IMR-90 (cell line): Measurements from ENCODE around the gene PLEKHA4. TPM values are rescaled to one million over a fixed set of nuclear protein-coding genes. Genes with fewer than 3 reads are reported as not detected.

Experiments used
- ATAC-seq: fragments of 200-7000 bp; cut with Tn5 transposase; 2 replicates; pipeline ENCODE4 v1.9.1; 2020; ENCODE audit warnings: low read depth, mild to moderate bottlenecking, moderate library complexity
- BruUV-seq: library from RNA; stranded (reverse); fragments of 400-500 nt; replicated peaks from 2 replicates; lab custom pipeline; 2021; lab: Mats Ljungman, UMichigan
- CTCF ChIA-PET: fragments of 300-600 bp; formaldehyde crosslinking; extraction: SDS; loops from one replicate; lab custom pipeline; 2021; ENCODE audit warnings: antibody characterized with exemption; lab: Yijun Ruan, JAX
- POLR2A ChIA-PET: fragments of 300-600 bp; sonication (Branson Sonifier 250); formaldehyde crosslinking; loops from one replicate; lab custom pipeline; 2022; ENCODE audit warnings: antibody characterized with exemption; ENCODE audit not compliant: unreplicated experiment; lab: Charles Lee
- DNase-seq: peaks from one replicate; pipeline ENCODE4 v3.0.0; 2013
- H2AFZ ChIP-seq: replicated peaks from 2 replicates; pipeline ENCODE3; 2013; ENCODE audit warnings: low read length, mild to moderate bottlenecking; ENCODE audit not compliant: poor library complexity
- H2AK5ac ChIP-seq: 2 replicates; pipeline ENCODE4 v1.6.1; 2013; ENCODE audit warnings: low read depth, low read length, inconsistent platforms
- H2AK9ac ChIP-seq: replicated peaks from 2 replicates; pipeline ENCODE3; 2013; ENCODE audit warnings: mild to moderate bottlenecking, low read depth, low read length, moderate library complexity; ENCODE audit not compliant: poor library complexity
- H2BK120ac ChIP-seq: 2 replicates; pipeline ENCODE4 v1.6.1; 2013; ENCODE audit warnings: low read depth, low read length, inconsistent platforms
- H2BK15ac ChIP-seq: 3 replicates; pipeline ENCODE4 v1.6.1; 2013; ENCODE audit warnings: low read depth, low read length, inconsistent platforms
- H2BK20ac ChIP-seq: 2 replicates; pipeline ENCODE4 v1.6.1; 2013; ENCODE audit warnings: low read depth, mild to moderate bottlenecking, inconsistent platforms, low read length, moderate library complexity
- H2BK5ac ChIP-seq: 2 replicates; pipeline ENCODE4 v1.6.1; 2013; ENCODE audit warnings: mild to moderate bottlenecking, low read depth, low read length, inconsistent platforms; ENCODE audit not compliant: poor library complexity, severe bottlenecking
- H3K14ac ChIP-seq: replicated peaks from 2 replicates; pipeline ENCODE4 v1.6.1; 2013; ENCODE audit warnings: low read depth, low read length, inconsistent platforms
- H3K18ac ChIP-seq: 2 replicates; pipeline ENCODE4 v1.6.1; 2013; ENCODE audit warnings: low read depth, low read length, control low read depth
- H3K23ac ChIP-seq: 2 replicates; pipeline ENCODE4 v1.6.1; 2013; ENCODE audit warnings: low read depth, low read length, inconsistent platforms
- H3K27ac ChIP-seq: 2 replicates; pipeline ENCODE4 v1.5.1; 2013; ENCODE audit warnings: mild to moderate bottlenecking, control low read depth, low read length; ENCODE audit not compliant: insufficient read depth
- H3K27me3 ChIP-seq: 2 replicates; pipeline ENCODE4 v1.6.1; 2013; ENCODE audit warnings: low read length; ENCODE audit not compliant: control insufficient read depth, insufficient read depth
- H3K36me3 ChIP-seq: 2 replicates; pipeline ENCODE4 v1.6.1; 2013; ENCODE audit warnings: low read length, mixed read lengths; ENCODE audit not compliant: control insufficient read depth, insufficient read depth
- H3K4ac ChIP-seq: 2 replicates; pipeline ENCODE4 v1.6.1; 2013; ENCODE audit warnings: low read depth, low read length, inconsistent platforms
- H3K4me1 ChIP-seq: 2 replicates; pipeline ENCODE4 v1.6.1; 2013; ENCODE audit warnings: low read length, mixed read lengths; ENCODE audit not compliant: control insufficient read depth, insufficient read depth
- H3K4me2 ChIP-seq: 2 replicates; pipeline ENCODE4 v1.6.1; 2013; ENCODE audit warnings: low read depth, mild to moderate bottlenecking, control low read depth, low read length, moderate library complexity
- H3K4me3 ChIP-seq: 2 replicates; pipeline ENCODE4 v1.5.1; 2013; ENCODE audit warnings: low read depth, mild to moderate bottlenecking, control low read depth, low read length, moderate library complexity; ENCODE audit not compliant: insufficient read depth
- H3K56ac ChIP-seq: 2 replicates; pipeline ENCODE4 v1.6.1; 2013; ENCODE audit warnings: low read length, inconsistent platforms; ENCODE audit not compliant: insufficient read depth; ENCODE audit errors: extremely low read depth
- H3K79me1 ChIP-seq, 2 experiments: 2 replicates each; pipeline ENCODE4 v1.6.1; 2013; ENCODE audit warnings: low read length in 2 of 2, inconsistent platforms in 1 of 2, low read depth in 1 of 2
- H3K9ac ChIP-seq: 2 replicates; pipeline ENCODE4 v1.6.1; 2013; ENCODE audit warnings: low read depth, low read length, control low read depth
- H3K9me1 ChIP-seq: 2 replicates; pipeline ENCODE4 v1.6.1; 2013; ENCODE audit warnings: low read length, inconsistent platforms; ENCODE audit not compliant: insufficient read depth
- H3K9me3 ChIP-seq: 2 replicates; pipeline ENCODE4 v1.6.1; 2013; ENCODE audit warnings: low read length; ENCODE audit not compliant: control insufficient read depth, insufficient read depth
- H4K20me1 ChIP-seq: 2 replicates; pipeline ENCODE4 v1.6.1; 2013; ENCODE audit warnings: low read length, inconsistent platforms; ENCODE audit not compliant: insufficient read depth
- H4K5ac ChIP-seq: 2 replicates; pipeline ENCODE4 v1.6.1; 2013; ENCODE audit warnings: mild to moderate bottlenecking, low read depth, low read length, control low read depth
- H4K8ac ChIP-seq, 2 experiments: 2 replicates each; pipeline ENCODE4 v1.6.1; 2013; ENCODE audit warnings: low read depth in 2 of 2, low read length in 2 of 2, control low read depth in 1 of 2, inconsistent platforms in 1 of 2
- H4K91ac ChIP-seq: 2 replicates; pipeline ENCODE4 v1.6.1; 2013; ENCODE audit warnings: low read depth, low read length, inconsistent platforms; ENCODE audit not compliant: insufficient read depth
- CEBPB ChIP-seq: IDR thresholded peaks from 2 replicates; pipeline ENCODE4 v1.6.1; 2012; ENCODE audit warnings: low read depth, low read length, improper control_type of control experiment
- CHD1 ChIP-seq: IDR thresholded peaks from 2 replicates; pipeline ENCODE4 v1.6.1; 2012; ENCODE audit warnings: low read depth, low read length, improper control_type of control experiment
- ELK1 ChIP-seq: fragments of 150-350 bp; IDR thresholded peaks from 2 replicates; pipeline ENCODE4 v1.6.1; 2016; ENCODE audit warnings: low read depth, mild to moderate bottlenecking, low read length, moderate library complexity, borderline replicate concordance
- FOS ChIP-seq: fragments of 150-350 bp; IDR thresholded peaks from 2 replicates; pipeline ENCODE4 v1.6.1; 2016; ENCODE audit warnings: low read depth, low read length
- MAFK ChIP-seq: IDR thresholded peaks from 2 replicates; pipeline ENCODE4 v1.6.1; 2012; ENCODE audit warnings: low read depth, low read length, improper control_type of control experiment
- MXI1 ChIP-seq: IDR thresholded peaks from 2 replicates; pipeline ENCODE4 v1.6.1; 2012; ENCODE audit warnings: low read depth, mild to moderate bottlenecking, low read length, moderate library complexity, borderline replicate concordance
- NFE2L2 ChIP-seq: fragments of 150-350 bp; IDR thresholded peaks from 2 replicates; pipeline ENCODE4 v1.6.1; 2016; ENCODE audit warnings: low read depth, mild to moderate bottlenecking, low read length
- RAD21 ChIP-seq: IDR thresholded peaks from 2 replicates; pipeline ENCODE4 v1.6.1; 2012; ENCODE audit warnings: low read length, improper control_type of control experiment
- SMC3 ChIP-seq: fragments of 150-350 bp; IDR thresholded peaks from 2 replicates; pipeline ENCODE4 v1.6.1; 2016; ENCODE audit warnings: low read depth, mild to moderate bottlenecking, antibody characterized with exemption, low read length, moderate library complexity
- WGBS, 2 experiments: methylation state at CpG; one replicate each; pipeline versions ENCODE4 v1.1.5 to v1.1.7; 2013; ENCODE audit warnings: missing lambda C conversion rate in 2 of 2; ENCODE audit not compliant: insufficient read length in 1 of 2; ENCODE audit errors: extremely low coverage in 2 of 2; 5-methylcytosine and 5-hydroxymethylcytosine counted together
- dilution Hi-C: fragments of 300-500 bp; cut with HindIII; formaldehyde crosslinking; loops from one replicate; pipeline ENCODE4 v1.14.3; 2018; ENCODE audit warnings: low sequenced_read_pairs; ENCODE audit not compliant: unreplicated experiment
- in situ Hi-C: fragments of 300-500 bp; cut with MboI; formaldehyde crosslinking; loops from 3 replicates; pipeline ENCODE4 v1.14.3; 2019; ENCODE audit warnings: low sequenced_read_pairs, inconsistent platforms, mixed read lengths
- intact Hi-C: fragments of 100-400 bp; cut with micrococcal nuclease; formaldehyde crosslinking; loops from 2 replicates; pipeline ENCODE4 v1.10.0; 2022
- polyA plus RNA-seq, 3 experiments: library from polyadenylated mRNA; depleted of rRNA; stranded (reverse); fragments of >200 nt; gene quantifications; 2 replicates each; pipeline ENCODE4 v1.2.3, GENCODE V29; 2012; ENCODE audit warnings: low replicate concordance in 1 of 3
- total RNA-seq: library from RNA; depleted of rRNA; stranded (reverse); fragments of >200 nt; gene quantifications from 2 replicates; pipeline ENCODE4 v1.2.3, GENCODE V29; 2012

PLEKHA4 gene
- total and polyA plus RNA-seq, 2 of the 4 experiments (the other 2 are of a cell fraction): 4.5 to 14.4 TPM

DNA sequence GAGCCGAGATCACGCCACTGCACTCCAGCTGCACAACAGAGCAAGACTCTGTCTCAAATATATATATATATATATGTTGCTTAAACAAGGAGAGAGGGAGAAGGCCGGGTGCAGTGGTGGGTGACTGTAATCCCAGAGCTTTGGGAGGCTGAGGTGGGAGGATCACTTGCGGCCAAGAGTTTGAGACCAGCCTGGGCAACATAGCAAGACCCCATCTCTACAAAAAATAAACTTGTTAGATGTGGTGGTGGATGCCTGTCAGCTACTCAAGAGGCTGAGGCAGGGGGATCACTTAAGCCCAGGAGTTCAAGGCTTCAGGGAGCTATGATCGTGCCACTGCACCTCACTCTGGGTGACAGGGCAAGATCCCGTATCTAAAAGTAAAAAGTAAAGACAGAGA, 26.8 kb downstream of the PLEKHA4 start:
- no peak overlapping the region for H2BK5ac ChIP-seq
- no peak overlapping the region for H3K4me2 ChIP-seq
- H3K9me3 ChIP-seq: no peaks in the 10 kb centered on the region
- no peak overlapping the region for H2AK9ac ChIP-seq
- H3K9ac ChIP-seq: no peak overlapping the region
- in situ Hi-C loops: no loop called here
- peaks cover 18% of the 10 kb centered on the region for H3K36me3 ChIP-seq
- H2BK15ac ChIP-seq: no peak overlapping the region
- 80% methylated on average over 1 of the region's 6 CpGs; no CpG with 5 or more reads in 1 of the 2 experiments for WGBS, 2 experiments
- no peak overlapping the region for H4K91ac ChIP-seq
- DNase-seq (no peak), ATAC-seq (no peak)
- H3K9me1 ChIP-seq: no peaks in the 10 kb centered on the region
- dilution Hi-C loops: no loop called here
- no peaks in the 10 kb centered on the region for H3K27me3 ChIP-seq
- no peak overlapping the region for H2AK5ac ChIP-seq
- no peak overlapping the region for H4K8ac ChIP-seq
- no peak overlapping the region for H2AFZ ChIP-seq
- no TSS peak for BruUV-seq
- no peaks in the 10 kb centered on the region for H3K79me1 ChIP-seq
- H3K4me3 ChIP-seq: no peak overlapping the region
- POLR2A ChIA-PET: no interaction called here
- H4K20me1 ChIP-seq: no peaks in the 10 kb centered on the region
- no peak overlapping the region for H3K18ac ChIP-seq
- no peak overlapping the region for H3K27ac ChIP-seq
- H3K23ac ChIP-seq: no peak overlapping the region
- CTCF ChIA-PET: interaction anchor here (1.4 kb wide), 1 partner anchor 53 kb away, joined by 10 read pairs; no protein-coding TSS in a partner anchor
- peaks cover 5% of the 10 kb centered on the region for H3K4me1 ChIP-seq
- H3K56ac ChIP-seq: no peak overlapping the region
- H3K14ac ChIP-seq: no peak overlapping the region
- intact Hi-C loops: loop anchor here (5.0 kb wide), 1 partner anchor 194 kb away; the partner anchor contains the start of gene CA11
- H4K5ac ChIP-seq: no peak overlapping the region
- H2BK20ac ChIP-seq: no peak overlapping the region
- TF ChIP-seq CHD1 (no peak), CEBPB (no peak), RAD21 (no peak), NFE2L2 (no peak), SMC3 (no peak), MXI1 (no peak), MAFK (no peak), FOS (no peak), ELK1 (no peak)
- no peak overlapping the region for H2BK120ac ChIP-seq
- H3K4ac ChIP-seq: no peak overlapping the region
